Putamen (tissue), 1 donor: Measurements from ENCODE around the gene ACE.

Experiments used
- DNase-seq: peaks from one replicate; pipeline ENCODE4 v3.0.0-alpha.2; 2016; ENCODE audit warnings: low spot score

ACE gene

DNA sequence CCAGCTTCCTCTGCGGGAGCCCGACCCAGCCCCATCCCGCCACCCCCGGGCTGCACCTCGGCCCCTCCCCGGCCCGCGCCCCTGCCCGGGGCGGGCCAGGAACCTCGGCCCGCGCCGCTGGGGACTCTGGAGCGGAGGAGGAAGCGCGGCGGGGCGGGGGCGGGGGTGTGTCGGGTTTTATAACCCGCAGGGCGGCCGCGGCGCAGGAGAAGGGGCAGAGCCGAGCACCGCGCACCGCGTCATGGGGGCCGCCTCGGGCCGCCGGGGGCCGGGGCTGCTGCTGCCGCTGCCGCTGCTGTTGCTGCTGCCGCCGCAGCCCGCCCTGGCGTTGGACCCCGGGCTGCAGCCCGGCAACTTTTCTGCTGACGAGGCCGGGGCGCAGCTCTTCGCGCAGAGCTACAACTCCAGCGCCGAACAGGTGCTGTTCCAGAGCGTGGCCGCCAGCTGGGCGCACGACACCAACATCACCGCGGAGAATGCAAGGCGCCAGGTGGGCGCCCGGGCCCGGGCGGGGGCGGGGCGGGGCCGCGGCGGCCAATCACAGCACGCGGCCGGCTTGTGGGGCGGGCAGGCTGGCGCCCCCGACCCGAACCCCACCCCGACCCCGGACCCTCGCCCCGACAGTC is at the start of gene ACE:
Gene ACE, plus strand, starts transcription at position 208 of the 626 bp plus-strand sequence. Its CDS starts 34 bp downstream, at position 242.
- DNase-seq: no peak

DNA sequence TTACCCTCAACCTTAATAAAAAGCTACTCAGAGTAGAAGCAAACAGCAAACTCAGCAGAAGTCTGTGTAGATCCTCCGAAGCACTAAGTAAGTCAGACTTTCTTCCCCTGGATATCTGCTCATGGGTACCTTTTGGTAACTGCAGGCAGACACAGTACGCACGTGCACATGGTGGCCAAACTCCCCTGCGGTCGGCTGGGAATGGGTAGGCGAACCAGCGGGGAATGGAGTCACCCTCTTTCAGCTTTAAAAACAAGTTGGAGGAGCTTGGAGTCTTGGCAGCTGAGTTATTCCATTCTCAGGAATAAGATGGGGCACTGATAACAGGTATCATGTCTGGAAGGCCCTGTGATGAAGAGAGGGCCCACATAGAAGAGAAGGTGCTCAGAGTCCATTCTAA is 47.1 kb upstream of the ACE start:
- DNase-seq: no peak

DNA sequence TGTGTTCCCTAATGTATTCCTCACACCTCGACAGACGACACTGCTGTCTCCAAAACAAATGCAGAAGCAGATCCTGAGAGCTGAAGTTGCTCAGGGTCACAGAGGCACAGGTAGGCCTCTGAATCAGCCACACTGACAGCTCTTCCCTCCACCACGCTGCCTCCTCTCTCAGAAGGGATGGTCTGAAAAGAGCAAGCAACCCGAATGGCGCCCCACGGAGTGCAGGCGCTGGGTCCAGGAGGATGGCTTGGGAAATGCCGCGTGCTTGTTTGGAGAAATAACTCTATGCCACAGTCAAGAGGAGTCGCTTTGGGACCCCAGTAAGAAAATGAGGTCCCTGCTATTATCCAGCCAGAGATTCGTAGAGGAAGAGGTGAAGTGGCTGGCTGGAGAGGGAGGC is 46.6 kb upstream of the ACE start:
- no peak for DNase-seq

DNA sequence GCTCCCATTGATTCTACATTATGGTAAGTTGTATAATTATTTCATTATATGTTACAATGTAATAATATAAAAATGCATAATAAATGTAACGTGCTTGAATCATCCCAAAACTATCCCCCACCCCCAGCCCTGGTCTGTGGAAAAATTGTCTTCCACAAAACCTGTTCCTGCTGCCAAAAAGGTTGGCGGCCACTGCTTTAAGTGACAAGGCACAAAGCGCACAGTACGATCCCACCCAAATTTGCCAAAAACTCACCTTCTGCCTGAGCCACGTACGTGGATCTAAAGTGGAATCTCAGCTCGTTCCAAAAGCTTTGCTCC is 45.3 kb upstream of the ACE start:
- no peak for DNase-seq

DNA sequence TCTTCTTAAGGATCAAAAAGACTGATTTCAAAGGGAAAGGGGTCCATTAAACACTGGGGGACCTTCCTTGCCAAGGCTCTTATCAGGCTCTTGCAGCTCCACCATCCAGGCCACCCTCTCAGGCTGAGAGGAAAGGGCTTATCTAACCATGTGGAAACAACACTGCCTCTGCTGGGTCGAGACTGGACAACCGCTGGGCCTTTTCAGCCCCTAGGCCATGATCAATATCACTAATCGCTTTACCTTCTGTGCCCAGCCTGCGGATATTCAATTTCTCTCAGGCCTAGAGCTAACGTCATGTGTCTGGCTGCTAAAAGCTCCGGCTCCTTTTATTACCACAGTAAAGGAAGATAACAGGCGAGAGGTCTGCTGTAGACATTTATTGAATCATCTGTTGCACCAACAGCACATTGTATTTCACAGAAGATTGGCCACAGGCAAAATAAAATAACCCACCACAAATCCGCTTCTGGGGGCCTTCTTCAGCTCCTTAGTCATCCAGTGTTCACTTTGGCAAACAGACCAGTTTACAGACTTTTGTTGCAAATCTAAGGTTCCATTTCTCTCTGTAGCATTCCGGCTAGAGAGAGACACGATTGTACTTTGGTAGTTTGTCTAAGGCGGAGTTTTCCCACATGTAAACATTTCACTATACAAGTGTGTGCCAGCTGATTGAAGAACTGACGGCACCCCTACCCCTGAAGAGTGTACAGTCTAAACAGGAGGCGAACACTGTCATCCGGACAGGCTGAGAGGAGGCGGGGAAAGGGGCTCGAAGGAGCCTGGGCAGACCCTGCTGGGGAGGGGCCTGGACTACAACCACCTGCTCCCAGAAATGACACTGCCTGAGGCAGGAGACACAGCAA is 44.7 kb upstream of the ACE start:
- no peak for DNase-seq

DNA sequence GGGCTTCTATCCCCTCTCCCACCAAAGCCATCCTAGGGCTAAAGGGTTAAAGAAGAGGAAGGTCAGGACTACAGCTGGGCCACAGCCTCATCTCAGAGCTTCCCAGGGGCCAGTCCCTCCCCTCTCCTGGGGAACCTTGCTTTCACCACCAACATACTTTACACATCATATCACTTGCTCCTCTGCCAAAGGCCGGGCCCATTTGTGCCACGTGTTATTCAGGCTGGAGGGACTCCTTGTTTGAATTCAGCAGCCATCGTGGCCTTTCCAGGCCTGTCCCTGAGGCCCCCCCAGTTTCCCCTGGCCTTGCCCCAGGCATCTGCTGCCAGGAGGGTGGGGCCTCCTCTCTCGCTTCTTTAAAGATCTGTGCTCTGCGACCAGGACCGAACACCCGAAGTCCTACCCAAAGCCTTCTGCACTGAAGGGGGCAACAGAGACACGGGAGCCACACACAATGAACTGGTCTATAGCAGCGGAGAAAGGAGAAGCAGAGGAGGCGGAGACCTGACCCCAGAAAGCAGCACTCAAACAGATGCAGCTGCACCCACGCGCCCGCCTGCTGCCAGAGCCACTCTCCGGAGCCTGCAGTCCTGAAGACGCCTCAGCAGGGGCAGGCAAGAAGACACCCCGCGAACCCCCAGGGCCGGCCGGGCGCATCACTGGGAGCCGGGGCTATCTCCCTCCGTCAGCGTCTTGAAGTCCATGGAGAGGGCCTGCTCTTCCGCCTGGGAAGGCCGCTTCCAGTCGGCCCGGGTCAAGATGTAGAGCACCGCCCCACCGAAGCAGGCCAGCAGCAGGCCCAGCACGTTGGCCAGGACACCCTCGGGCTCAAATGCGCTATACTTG is 42.9 kb upstream of the ACE start:
- DNase-seq: no peak

DNA sequence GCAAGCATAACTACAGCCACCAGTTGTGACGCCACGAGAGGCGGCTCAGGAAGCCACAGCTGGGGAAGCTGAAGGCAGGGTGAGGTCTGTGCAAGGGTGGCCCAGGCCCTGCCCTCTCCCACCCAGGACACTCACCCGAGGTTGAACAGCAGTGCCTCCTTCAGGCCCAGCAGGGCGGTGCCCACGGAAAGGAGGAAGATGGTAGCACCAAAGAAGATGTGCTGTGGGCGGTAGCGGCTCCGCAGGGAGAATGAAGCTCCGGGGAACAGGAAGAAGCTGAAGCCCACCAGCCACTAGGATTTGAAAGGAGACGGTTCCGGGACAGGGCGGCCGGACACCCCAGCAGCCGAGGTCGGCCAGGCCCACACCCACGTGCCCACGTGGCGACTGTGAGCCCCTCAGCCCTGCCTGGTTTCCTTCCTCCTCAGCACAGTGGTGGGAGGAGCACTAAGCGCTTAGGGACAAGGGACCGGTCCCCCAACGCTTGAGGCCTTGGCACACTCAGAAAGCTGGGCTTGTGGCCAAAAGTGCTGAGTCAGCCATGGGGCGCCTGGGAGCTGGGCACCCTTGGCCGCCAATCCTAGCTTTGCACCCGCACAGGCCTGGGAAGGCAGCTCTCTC is 41.8 kb upstream of the ACE start:
- no peak for DNase-seq

DNA sequence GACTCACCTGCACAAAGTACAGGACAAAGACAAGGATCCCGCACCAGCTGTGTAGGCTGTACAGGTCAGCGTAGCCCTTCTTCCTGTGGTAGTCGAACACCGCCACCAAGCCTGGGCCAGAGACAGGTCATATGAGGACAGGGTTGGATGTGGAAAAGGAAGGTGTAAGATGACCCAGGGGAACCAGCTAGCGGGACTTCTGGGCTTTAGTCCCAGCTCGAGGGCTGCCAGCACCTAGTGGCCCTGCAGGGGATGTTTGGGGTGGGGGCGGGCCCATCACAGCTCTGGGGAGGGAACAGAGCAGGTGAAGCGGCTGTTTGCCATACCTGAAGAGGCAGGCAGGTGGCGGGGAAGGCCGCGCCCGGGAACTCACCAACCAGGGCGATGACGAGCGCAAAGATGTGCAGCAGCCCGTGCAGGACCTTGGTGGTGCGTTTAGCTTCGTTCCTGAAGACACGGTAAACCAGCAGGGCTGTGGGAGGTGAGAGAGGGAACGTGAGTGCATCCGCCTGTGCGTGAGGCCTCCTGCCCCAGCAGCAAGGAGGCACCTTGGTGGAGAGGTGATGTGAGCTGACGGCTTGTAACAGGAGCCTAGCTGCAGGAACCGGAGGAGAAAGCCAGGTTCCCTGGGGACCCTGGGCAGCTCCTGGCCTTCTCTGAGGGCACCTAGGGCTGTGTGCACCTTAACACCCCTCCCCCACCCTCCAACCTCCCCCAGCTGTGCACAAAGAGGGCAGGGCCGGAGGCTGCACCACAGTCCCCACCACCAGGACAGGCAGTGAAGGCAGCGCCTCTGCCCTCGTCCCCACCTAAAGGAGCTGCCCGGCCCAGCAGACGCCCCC is 41.0 kb upstream of the ACE start:
- no peak for DNase-seq

DNA sequence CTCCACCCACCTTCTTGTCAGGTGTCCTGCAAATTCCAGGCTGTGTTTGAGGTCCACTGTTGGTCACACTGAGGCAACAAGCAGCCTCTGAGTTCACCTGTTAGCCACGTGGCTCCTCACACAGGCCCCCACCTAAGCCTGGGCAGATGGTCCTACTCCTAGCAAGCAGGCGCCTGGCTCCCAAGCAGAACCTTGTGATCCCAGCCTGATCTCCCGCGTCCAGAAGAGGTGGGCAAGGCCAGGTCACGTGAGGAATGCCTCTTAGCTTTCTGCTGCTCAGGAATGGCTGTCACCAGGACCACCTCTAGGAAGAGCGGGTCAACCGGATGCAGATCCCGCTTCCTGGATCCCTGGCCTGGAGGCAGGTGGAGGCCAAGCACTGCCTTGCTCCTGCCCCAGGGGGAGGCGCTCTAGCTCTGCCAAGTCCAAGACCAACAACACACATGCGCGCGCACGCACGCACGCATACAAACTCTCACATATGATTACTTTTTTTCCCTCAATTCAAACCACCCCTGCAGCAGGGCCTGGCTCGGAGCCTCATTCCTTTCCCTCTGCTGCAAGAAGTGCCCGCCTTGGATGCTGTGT is 40.2 kb upstream of the ACE start:
- DNase-seq: no peak

DNA sequence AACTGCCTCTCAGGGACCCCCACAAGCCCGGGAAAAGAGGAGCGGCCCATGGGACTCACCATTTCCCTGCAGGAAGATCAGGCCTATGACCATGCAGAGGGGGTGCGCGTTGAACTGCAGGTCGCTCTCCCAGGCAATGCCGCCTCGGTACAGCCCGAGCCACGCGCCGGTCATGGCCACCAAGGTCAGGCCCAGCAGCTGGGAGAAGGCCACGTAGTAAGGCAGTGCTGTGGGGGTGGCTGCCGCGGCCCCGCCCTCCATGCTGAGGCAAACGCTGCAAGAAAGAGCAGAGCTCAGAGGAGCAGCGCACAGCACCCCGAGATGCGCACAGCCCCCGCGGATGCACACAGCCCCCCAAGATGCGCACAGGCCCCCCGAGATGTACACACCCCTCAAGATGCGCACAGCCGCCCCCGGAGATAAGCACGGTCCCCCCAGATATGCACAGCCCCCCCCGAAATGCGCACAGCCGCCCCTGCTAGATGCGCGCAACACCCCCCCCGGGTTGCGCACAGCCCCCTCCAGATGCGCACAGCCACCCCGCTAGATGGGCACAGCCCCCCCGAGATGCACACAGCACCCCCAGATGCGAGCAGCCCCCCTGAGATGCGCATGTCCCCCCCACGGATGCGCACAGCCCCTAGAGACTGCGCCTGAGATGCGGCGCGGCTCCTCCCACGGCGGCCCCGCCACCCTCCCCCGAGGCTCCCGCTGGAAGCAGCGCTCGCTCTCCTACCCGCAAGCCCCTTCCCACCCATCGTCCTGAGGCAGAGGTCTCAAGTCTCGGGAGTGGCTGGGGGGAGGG is 39.4 kb upstream of the ACE start:
- DNase-seq: no peak

DNA sequence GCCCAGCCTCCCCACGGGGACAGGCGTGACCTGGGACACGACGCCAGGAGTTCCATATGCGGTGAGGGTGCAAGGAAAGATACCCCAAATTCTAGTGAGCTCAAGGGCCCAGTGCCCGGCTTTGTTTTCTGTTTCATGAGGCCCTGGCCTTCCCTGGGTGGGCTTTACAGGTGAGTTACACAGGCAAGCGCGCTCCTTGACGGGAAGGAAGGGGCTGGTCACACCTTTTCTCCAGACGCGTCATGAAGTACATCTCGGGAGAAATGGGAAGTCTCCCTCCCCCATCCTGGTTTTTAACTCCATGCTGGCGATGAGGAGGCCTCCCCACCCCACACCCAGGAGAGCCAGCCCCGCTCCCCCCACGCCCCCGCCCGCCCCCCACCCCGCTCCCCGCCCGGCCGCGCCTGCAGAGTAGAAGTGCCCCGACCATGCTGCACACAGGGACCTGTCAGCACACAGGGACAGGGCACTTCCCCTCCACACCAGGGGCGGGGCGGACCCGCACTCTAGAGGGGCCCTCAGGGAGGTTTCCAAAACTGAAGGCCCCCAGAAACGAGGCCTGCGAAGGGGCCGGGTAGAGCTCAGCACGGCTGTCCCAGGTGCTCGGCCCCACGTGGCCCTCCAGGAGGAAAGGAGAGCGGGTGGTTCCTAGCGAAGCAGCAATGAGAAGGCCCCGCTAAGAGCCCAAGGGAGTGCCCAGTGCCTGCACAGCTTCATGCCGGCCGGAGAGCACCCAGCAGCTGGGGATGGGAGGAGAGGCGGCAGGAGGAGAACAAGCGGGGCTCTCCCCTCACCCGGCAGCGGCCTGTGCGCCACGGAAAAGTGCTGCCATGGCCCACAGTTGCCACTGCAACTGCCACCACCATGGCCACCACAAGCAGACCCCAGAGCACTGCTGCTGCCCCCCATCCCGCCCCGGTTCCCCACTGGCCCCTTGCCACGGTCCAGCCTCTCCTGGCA is 38.5 kb upstream of the ACE start:
- no peak for DNase-seq

DNA sequence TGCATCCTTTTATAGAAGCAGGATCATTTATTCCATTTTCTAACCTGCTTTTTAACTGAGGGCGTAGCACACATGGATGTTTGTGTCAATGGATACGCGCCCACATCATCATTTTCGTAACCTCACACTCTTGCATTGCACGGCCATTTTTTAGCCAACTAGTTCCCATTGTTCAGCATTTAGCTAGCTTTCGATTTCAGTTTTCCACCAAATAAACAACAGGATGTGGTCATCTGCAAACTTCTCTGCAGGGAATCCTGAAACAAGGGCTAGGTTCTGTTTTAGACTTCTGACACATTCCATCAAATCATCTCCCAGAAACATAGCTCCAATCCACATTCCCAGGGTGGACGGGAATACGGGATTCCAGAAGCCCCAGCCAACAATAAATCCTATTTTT is 37.2 kb upstream of the ACE start:
- DNase-seq: no peak

DNA sequence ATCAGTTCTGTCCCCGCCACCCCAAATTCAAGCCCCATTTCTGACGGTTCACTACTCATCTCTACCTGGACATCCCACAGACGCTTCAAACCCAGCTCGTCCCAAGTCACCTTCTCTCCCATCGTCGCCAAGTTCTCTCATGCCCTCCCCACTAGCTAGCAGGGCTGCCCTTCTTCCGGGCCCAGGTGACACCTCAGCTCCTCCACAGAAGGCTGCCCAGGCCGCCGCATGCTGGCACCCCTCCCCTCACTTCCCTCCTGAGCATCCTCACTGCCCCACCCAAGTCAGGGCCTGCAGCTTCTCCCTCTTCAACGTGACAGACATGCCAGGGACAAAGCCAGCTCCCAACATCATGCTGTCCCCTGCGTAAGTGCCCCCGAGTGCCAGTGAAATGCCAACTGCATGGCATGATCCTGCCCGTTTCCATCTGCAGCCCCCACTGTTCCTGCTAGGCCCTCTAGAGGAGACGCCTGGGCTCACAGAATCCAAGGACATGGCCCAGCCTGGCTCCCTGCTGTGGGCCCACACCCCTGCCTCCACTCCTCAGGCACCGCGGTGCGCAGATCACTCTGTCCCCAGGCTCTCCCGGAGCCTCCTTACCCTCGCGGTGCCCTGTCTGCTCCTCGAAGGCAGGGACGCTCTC is 36.6 kb upstream of the ACE start:
- DNase-seq: no peak

DNA sequence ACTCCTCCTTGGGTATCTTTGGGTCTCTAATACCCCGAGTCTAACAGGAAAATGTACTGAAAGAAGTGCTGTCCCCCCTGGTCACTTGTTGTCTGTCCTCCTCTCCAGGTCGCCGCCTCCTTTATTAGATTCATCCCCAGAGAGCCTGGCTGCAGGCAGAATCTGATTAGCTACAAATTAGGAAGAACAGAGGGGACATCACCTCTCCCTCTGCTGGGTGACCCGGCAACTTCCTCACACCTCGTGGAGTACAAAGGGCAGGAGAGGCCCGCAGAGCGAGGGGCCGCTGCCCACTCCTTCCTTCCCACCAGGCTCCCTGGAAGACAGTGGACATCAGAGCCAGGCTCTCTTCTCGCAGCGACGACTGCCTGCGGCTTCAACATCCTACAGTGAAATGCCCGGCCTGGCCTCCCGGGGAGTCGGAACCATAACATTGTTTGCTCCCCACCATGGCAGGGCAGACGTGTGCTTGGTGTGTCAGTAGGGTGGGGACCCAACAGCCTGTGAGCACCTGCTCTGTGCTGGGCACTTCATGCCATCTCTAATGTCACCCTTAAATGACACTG is 36.0 kb upstream of the ACE start:
- no peak for DNase-seq

DNA sequence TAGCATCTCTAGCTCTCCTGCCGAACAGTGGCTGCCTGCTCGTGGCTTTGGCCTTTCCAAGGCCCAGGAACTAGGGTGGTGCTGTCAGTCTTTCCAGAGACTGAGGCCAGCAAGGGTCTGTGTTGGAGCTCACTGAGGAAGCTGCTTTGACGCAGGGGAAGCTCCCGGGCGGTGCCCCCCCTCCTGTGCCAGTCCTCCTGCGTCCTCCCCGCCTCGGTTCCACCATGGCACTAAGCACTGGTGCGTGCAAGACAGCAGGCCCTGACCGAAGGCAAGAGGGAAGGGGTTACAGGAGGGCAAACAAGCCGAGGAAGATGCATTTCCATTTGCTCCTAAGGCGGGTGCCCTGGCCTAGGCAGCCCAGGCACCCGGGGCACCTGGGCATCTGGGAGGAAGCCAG is 35.2 kb upstream of the ACE start:
- DNase-seq: no peak

DNA sequence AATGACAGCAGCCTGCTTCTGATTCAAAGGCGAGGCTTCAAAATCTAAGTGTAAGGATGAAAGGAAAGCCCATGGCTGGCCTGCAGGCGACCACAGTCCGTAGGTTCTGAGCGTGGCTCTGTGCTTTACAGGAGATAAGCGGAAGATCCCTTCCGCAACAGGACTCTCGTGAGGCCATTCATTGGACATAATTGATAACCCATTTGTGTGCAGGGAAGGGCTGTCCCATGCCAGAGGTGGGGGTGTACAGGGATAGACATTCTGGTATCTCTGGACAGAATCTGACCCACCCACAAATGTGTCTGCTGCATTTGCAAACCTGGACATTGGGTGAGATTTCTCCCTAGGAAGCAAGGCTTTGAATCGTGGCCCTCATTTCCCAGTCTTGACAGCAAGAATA is 34.8 kb upstream of the ACE start:
- DNase-seq: no peak

DNA sequence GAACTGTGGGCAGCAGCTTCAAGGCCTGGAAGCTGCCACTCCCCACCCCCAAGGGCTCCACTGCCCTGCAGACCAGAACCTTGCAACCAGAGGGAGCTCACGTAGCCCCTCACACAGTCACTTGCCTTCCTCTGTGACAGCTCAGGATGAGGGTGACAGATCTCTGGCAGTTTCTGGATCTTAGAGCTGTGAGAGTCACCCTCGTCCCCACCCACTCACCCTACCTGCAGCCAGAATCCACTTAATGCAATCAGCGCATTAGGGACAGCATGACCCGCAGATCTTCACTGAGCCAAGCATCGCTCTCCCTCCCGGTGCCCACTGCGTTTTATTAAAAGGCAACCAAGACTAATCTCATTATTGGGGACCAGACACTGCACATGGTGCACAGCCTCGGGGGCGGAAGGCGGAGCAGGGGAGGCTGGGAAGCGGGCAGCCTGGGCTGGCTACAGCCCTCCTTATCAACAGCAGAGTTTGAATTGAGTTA is 34.3 kb upstream of the ACE start:
- no peak for DNase-seq

DNA sequence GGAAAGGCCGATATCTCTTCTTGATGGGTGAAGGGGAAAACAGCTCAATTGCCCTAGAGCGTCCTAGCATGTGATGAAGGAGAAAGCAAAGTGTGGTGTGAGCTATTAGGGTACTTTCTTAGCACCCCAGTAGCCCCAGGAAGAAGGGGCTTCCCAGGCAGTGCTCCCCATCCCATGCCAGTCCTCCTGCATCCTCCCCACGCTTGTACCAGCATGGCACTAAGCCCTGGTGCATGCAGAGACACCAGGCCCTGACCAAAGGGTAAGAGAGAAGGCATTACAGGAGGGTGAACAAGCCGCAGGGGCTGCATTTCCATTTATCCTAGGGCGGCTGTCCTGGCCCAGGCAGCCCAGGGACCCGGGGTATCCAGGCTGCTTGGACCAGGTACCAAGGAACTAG is 33.8 kb upstream of the ACE start:
- DNase-seq: no peak
